ENCODE results near the gene U2AF1L4. TPM values are rescaled to one million over a fixed set of nuclear protein-coding genes. Genes with fewer than 3 reads are reported as not detected.

The U2AF1L4 gene
- total and polyA plus RNA-seq, 2 experiments from 2014 or later, result 27.4 to 60.7 TPM

DNA sequence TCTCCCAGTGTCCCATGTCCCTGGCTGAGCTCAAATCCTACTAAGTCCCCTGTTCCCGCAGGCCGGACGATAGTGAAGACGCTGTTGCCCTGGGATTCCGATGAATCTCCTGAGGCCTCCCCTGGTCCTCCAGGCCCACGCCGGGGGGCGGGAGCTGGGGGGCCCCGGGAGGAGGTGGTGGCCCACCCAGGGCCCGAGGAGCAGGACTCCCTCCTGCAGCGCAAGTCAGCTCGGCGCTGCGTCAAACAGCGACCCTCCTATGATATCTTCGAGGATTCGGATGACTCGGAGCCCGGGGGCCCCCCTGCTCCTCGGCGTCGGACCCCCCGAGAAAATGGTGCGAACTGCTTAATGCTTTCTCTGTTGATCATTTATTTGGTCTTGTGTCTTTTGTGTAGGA, 21.5 kb downstream of the U2AF1L4 start:
- Histone ChIP-seq H3K9me2 (replicated peaks; ENCODE audit: insufficient read depth) (no peaks in the 10 kb centered on the region), H3K4me1 (ENCODE audit: insufficient read depth) (peaks cover 6% of the 10 kb centered on the region), H2AFZ (no peak overlapping the region), H3K27ac (no peak overlapping the region), H3K79me2 (peaks cover 36% of the 10 kb centered on the region), H3K4me2 (no peak overlapping the region), H4K20me1 (ENCODE audit: insufficient read depth, poor library complexity, severe bottlenecking) (peaks cover 24% of the 10 kb centered on the region), H3K9me3 (ENCODE audit: low read depth) (no peaks in the 10 kb centered on the region), H3K4me3 (no peak overlapping the region), H3K27me3 (no peaks in the 10 kb centered on the region), H3K36me3 (replicated peaks; ENCODE audit: insufficient read depth, low read depth) (no peaks in the 10 kb centered on the region)
- WGBS (ENCODE audit: low lambda C conversion rate, missing lambda C conversion rate), result 95% methylated on average over 16 of the region's 24 CpGs
- no peak for DNase-seq (ENCODE audit: low spot score)
- no peak for TF ChIP-seq EZH2 (IDR thresholded peaks at IDR 0.05; ENCODE audit: borderline replicate concordance)
- TF ChIP-seq, protein P1, sequence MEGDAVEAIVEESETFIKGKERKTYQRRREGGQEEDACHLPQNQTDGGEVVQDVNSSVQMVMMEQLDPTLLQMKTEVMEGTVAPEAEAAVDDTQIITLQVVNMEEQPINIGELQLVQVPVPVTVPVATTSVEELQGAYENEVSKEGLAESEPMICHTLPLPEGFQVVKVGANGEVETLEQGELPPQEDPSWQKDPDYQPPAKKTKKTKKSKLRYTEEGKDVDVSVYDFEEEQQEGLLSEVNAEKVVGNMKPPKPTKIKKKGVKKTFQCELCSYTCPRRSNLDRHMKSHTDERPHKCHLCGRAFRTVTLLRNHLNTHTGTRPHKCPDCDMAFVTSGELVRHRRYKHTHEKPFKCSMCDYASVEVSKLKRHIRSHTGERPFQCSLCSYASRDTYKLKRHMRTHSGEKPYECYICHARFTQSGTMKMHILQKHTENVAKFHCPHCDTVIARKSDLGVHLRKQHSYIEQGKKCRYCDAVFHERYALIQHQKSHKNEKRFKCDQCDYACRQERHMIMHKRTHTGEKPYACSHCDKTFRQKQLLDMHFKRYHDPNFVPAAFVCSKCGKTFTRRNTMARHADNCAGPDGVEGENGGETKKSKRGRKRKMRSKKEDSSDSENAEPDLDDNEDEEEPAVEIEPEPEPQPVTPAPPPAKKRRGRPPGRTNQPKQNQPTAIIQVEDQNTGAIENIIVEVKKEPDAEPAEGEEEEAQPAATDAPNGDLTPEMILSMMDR (IDR thresholded peaks at IDR 0.05; ENCODE audit: poor library complexity), result no peak
- TF ChIP-seq EZH2phosphoT487 (IDR thresholded peaks at IDR 0.05; ENCODE audit: low read depth, severe bottlenecking, unreplicated experiment), result no peak

DNA sequence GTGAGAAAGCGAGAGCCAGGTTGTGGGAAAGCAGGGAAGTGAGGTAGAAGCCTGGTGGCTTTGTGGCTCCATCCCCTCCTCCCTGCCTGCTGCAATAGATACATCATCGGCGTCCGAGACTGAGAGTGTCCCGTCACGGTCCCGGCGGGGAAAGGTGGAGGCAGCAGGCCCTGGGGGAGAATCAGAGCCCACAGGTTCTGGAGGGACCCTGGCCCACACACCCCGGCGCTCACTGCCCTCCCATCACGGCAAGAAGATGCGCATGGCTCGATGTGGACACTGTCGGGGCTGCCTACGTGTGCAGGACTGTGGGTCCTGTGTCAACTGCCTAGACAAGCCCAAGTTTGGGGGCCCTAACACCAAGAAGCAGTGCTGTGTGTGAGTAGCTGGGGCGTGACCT, 22.3 kb downstream of the U2AF1L4 start:
- Histone ChIP-seq H3K9me2 (replicated peaks; ENCODE audit: insufficient read depth) (no peaks in the 10 kb centered on the region), H2AFZ (no peak overlapping the region), H3K4me2 (no peak overlapping the region), H3K4me3 (no peak overlapping the region), H3K27me3 (no peaks in the 10 kb centered on the region), H3K27ac (no peak overlapping the region), H3K4me1 (ENCODE audit: insufficient read depth) (peaks cover 6% of the 10 kb centered on the region), H3K36me3 (replicated peaks; ENCODE audit: insufficient read depth, low read depth) (no peaks in the 10 kb centered on the region), H4K20me1 (ENCODE audit: insufficient read depth, poor library complexity, severe bottlenecking) (peaks cover 25% of the 10 kb centered on the region), H3K9me3 (ENCODE audit: low read depth) (no peaks in the 10 kb centered on the region), H3K79me2 (peaks cover 42% of the 10 kb centered on the region)
- TF ChIP-seq EZH2 (IDR thresholded peaks at IDR 0.05; ENCODE audit: borderline replicate concordance) (no peak), EZH2phosphoT487 (IDR thresholded peaks at IDR 0.05; ENCODE audit: low read depth, severe bottlenecking, unreplicated experiment) (no peak)
- TF ChIP-seq, protein P1 (IDR thresholded peaks at IDR 0.05; ENCODE audit: poor library complexity), result no peak
- DNase-seq (ENCODE audit: low spot score), result no peak
- 97% methylated on average over 16 of the region's 16 CpGs for WGBS (ENCODE audit: low lambda C conversion rate, missing lambda C conversion rate)

DNA sequence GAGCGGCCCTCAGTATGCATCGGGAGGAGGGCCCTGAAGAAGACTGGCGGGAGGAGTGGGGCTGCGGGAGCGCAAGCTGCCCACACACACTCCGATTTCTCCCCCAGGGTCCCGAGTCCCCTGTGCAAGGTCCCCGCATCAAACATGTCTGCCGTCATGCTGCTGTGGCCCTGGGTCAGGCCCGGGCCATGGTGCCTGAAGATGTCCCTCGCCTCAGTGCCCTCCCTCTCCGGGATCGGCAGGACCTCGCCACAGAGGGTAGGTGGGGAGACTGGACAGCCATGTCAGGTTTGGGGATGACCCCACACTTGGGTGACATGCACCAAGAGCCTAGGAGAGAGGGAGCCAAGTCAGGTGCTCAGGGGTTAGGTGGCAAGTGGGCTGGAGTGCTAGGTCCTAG, 22.8 kb downstream of the U2AF1L4 start:
- H3K79me2 ChIP-seq, result peaks cover 42% of the 10 kb centered on the region
- H3K4me2 ChIP-seq, result no peak overlapping the region
- no peaks in the 10 kb centered on the region for H3K36me3 ChIP-seq (replicated peaks; ENCODE audit: insufficient read depth, low read depth)
- peaks cover 6% of the 10 kb centered on the region for H3K4me1 ChIP-seq (ENCODE audit: insufficient read depth)
- H3K9me3 ChIP-seq (ENCODE audit: low read depth), result no peaks in the 10 kb centered on the region
- no peak overlapping the region for H3K4me3 ChIP-seq
- 97% methylated on average over 14 of the region's 14 CpGs for WGBS (ENCODE audit: low lambda C conversion rate, missing lambda C conversion rate)
- no peaks in the 10 kb centered on the region for H3K9me2 ChIP-seq (replicated peaks; ENCODE audit: insufficient read depth)
- no peaks in the 10 kb centered on the region for H3K27me3 ChIP-seq
- DNase-seq (ENCODE audit: low spot score), result no peak
- no peak overlapping the region for H3K27ac ChIP-seq
- TF ChIP-seq, protein P1 (IDR thresholded peaks at IDR 0.05; ENCODE audit: poor library complexity), result no peak
- no peak for TF ChIP-seq EZH2 (IDR thresholded peaks at IDR 0.05; ENCODE audit: borderline replicate concordance)
- no peak for TF ChIP-seq EZH2phosphoT487 (IDR thresholded peaks at IDR 0.05; ENCODE audit: low read depth, severe bottlenecking, unreplicated experiment)
- no peak overlapping the region for H2AFZ ChIP-seq
- H4K20me1 ChIP-seq (ENCODE audit: insufficient read depth, poor library complexity, severe bottlenecking), result peaks cover 25% of the 10 kb centered on the region

DNA sequence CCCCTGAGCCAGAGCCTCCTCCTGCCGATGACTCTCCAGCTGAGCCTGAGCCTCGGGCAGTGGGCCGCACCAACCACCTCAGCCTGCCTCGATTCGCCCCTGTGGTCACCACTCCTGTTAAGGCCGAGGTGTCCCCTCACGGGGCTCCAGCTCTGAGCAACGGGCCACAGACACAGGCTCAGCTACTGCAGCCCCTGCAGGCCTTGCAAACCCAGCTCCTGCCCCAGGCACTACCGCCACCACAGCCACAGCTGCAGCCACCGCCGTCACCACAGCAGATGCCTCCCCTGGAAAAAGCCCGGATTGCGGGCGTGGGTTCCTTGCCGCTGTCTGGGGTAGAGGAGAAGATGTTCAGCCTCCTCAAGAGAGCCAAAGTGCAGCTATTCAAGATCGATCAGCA, 23.8 kb downstream of the U2AF1L4 start:
- Histone ChIP-seq H3K4me1 (ENCODE audit: insufficient read depth) (peaks cover 6% of the 10 kb centered on the region), H3K9me2 (replicated peaks; ENCODE audit: insufficient read depth) (no peaks in the 10 kb centered on the region), H3K27ac (no peak overlapping the region), H4K20me1 (ENCODE audit: insufficient read depth, poor library complexity, severe bottlenecking) (peaks cover 25% of the 10 kb centered on the region), H3K79me2 (peaks cover 42% of the 10 kb centered on the region), H3K4me2 (no peak overlapping the region), H3K27me3 (no peaks in the 10 kb centered on the region), H3K4me3 (no peak overlapping the region), H3K9me3 (ENCODE audit: low read depth) (no peaks in the 10 kb centered on the region), H3K36me3 (replicated peaks; ENCODE audit: insufficient read depth, low read depth) (no peaks in the 10 kb centered on the region), H2AFZ (no peak overlapping the region)
- no peak for DNase-seq (ENCODE audit: low spot score)
- TF ChIP-seq, protein P1 (IDR thresholded peaks at IDR 0.05; ENCODE audit: poor library complexity), result no peak
- TF ChIP-seq EZH2 (IDR thresholded peaks at IDR 0.05; ENCODE audit: borderline replicate concordance) (no peak), EZH2phosphoT487 (IDR thresholded peaks at IDR 0.05; ENCODE audit: low read depth, severe bottlenecking, unreplicated experiment) (no peak)
- 97% methylated on average over 16 of the region's 16 CpGs for WGBS (ENCODE audit: low lambda C conversion rate, missing lambda C conversion rate)

All from hepatocyte (in vitro differentiated cells).